GM12872 (cell line): ENCODE measurements around the gene AKNA.

Source experiments
- TF ChIP-seq, protein P1 (sequence below): IDR thresholded peaks from 3 replicates; pipeline ENCODE4 v1.5.1; 2011; ENCODE audit warnings: low read depth, mild to moderate bottlenecking, low read length, moderate library complexity; ENCODE audit not compliant: insufficient read depth

The AKNA gene

DNA sequence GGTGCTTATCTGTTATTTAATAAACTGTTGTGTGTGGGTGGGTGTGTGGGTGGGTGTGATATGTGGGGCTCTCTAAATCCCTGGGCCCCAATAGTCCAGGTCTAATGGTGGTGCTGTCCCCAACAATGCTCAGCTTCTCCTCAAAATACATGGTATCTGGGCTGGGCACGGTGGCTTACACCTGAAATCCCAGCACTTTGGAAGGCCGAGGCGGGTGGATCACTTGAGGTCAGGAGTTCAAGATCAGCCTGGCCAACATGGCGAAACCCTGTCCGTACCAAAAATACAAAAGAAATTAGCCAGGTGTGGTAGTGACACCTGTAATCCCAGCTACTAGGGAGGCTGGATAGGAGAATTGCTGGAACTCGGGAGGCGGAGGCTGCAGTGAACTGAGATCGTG lies 69.4 kb downstream of the AKNA start:
- TF ChIP-seq, protein P1, sequence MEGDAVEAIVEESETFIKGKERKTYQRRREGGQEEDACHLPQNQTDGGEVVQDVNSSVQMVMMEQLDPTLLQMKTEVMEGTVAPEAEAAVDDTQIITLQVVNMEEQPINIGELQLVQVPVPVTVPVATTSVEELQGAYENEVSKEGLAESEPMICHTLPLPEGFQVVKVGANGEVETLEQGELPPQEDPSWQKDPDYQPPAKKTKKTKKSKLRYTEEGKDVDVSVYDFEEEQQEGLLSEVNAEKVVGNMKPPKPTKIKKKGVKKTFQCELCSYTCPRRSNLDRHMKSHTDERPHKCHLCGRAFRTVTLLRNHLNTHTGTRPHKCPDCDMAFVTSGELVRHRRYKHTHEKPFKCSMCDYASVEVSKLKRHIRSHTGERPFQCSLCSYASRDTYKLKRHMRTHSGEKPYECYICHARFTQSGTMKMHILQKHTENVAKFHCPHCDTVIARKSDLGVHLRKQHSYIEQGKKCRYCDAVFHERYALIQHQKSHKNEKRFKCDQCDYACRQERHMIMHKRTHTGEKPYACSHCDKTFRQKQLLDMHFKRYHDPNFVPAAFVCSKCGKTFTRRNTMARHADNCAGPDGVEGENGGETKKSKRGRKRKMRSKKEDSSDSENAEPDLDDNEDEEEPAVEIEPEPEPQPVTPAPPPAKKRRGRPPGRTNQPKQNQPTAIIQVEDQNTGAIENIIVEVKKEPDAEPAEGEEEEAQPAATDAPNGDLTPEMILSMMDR: no peak

DNA sequence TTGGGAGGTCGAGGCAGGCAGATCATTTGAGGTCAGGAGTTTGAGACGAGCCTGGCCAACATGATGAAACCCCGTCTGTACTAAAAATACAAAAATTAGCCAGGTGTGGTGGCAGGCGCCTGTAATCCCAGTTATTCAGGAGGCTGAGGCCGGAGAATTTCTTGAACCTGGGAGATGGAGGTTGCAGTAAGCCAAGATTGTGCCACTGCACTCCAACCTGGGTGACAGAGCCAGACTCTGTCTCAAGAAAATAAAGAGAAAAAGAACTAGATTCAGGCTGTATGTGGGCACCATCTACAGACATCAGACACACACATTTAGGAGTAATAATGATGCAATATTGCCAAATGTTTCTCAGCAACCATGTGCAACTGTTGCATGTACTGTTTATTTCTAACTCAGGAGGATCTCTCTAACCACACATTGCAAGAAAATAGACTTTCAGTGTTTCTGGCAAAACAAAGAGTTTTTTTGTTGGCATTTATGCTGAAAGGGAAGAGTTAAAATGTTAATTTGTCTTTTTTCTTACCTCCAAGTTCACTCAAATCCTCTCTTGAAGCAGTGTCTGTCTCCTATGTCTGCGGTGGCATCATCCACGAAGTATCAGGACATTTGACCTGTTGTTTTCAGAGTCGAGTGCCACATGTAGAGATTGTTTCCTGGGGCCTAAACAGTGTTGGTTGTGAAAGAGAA lies 70.0 kb downstream of the AKNA start:
- TF ChIP-seq, protein P1: no peak

DNA sequence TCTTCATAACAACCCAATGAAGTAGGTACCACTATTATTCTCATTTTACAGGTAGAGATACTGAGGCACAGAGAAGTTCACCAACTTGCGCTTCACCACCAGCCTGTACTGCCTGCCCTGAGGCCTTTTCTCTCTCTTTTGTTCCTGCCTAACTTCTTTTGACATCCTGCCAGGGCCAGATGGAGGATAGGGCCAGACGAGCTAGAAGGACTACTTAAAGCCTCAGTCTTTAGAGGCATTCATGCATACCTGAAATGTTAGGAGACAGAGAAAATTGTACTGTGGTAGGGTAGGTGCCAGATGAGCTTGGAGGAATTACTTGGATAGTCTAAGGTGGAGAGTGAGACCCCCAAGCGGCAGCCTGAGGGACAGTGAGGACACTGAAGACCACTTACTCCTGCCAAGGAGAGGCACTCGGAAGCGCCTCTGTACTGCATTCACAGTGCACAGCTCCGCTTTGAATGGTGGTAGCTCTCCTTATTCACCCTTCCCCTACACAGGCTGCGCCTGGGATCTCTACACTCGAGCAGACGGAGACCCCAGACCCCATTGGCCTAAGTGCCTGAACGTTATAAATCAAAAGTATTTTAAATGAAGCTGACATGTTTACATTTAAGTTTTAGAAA lies 71.1 kb downstream of the AKNA start:
- TF ChIP-seq, protein P1: no peak

DNA sequence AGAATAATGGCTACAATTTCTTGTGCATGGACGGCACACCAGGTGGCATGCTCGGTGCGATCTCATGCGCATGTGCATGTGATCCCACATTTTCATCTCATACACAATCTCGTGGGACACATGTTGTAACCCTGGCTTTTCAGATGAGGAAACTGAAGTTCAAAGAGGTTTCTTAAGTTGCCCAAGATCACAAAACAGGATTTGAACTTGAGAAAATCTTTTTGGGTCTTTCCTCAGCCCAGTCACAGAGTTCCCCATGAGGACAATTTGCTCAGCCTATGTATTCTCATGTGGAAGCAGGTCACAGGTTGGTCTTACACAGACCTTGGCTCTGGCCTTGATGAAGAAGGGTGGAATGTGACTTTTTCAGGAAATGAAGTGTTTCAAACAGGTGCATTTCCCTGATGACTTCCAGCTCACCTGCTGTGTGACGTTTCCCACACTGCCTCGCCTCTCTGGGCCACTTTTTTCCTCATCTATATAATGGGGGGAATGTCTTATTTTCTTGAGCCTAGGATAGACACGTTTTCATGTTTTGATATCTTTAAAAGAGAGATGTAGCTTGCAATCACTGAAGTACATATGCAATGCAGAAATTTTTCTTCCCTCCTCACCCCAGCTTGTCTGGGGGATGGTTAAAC lies 71.9 kb downstream of the AKNA start:
- TF ChIP-seq, protein P1: no peak

DNA sequence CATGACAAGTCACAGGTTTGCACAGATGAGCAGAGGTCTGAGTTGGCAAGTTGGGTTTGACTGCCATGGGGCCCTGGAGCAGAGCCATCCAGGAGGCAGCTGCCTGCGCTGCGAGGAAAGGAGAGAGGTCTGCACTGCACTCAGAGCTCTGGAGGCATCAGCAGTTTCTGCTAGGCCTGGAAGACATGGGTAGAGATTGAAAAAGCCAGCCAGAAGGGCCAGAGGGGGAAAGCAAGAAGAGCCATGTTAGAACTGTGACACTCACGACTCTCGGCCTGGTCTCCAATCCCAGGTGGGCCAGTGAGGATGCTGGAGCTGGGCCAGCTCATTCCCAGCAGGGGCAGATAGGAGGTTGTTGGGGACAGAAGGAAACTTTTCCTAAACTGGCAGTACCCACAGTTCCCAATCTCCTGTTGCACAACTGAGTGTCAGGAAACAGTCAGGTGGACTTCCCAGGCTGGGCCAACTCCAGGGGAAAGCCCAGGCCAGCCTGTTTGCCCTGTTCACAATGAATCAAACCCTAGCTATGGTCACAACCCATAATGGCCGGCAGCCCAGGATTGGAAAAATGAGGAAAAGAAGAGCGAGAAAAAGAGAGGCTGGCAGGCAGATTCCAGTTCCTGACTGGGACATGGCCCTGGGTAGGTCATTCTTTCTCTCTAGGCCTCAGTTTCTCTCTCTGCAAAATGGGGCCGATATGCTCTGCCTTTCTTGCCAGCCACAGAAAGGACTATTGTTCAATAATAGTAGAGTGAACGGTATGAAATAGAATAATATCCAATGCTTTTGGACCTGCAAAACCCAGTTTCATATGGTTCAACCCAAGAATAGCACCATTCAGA lies 72.7 kb downstream of the AKNA start:
- TF ChIP-seq, protein P1: no peak

DNA sequence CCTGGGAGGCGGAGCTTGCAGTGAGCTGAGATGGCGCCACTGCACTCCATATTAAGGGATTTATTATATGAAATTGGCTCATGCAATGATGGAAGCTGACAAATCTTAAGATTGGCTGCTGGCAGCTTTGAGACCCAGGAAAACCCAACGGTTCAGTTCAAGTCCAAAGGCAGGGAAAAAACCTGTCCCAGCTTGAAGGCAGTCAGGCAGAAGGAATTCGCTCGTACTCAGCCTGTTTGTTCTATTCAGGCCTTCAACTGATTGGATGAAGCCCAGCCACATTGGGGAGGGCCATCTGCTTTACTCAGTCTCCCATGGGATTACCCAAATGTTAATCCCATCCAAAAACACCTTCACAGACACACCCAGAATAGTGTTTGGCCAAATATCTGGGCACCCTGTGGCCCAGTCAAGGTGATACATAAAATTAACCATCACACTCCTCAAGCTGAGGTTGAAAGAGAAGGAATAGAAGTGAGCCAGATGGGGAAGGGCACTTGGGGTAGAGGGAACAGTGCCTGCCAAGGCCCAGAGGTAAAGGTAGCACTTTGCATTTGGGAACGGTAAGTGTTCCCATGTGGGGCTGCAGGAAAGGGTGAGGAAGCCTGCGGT lies 73.4 kb downstream of the AKNA start:
- TF ChIP-seq, protein P1: no peak

DNA sequence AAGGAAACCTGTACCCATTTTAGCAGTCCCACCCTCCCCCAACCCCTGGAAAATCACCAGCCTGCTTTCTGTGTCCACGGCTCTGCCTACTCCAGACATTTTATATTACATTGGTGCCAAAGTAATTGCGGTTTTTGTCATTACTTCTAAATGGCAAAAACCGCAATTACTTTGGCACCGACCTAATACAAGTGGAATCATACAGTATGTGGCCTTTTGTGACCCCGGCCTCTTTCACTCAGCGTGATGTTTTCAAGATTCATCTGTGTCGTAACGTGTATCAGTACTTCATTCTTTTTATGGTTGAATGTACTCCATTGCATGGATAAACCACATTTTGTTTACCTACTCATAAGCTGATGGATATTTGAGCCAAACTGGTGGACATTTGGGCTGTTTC lies 74.6 kb downstream of the AKNA start:
- TF ChIP-seq, protein P1: no peak
